Brain microvascular endothelial cell (primary cell): ENCODE measurements around the gene GRM8.
A peak's percentile ranks its signal among the peaks of the same experiment; 100 is the strongest.

Experiments used
- DNase-seq: peaks from one replicate; pipeline ENCODE4 v3.0.0-alpha.2; 2020
- H3K27ac ChIP-seq: fragments of 250-450 bp; sonication (Bioruptor Pico); 2 replicates; pipeline ENCODE4 v1.5.1; 2020; ENCODE audit warnings: mild to moderate bottlenecking, moderate library complexity
- H3K27me3 ChIP-seq: fragments of 250-450 bp; sonication (Bioruptor Pico); replicated peaks from 2 replicates; pipeline ENCODE4 v1.5.1; 2020; ENCODE audit warnings: mild to moderate bottlenecking
- H3K36me3 ChIP-seq: fragments of 250-450 bp; sonication (Bioruptor Pico); replicated peaks from 2 replicates; pipeline ENCODE4 v1.5.1; 2020; ENCODE audit warnings: mild to moderate bottlenecking
- H3K4me3 ChIP-seq: 2 replicates; pipeline ENCODE4 v1.5.1; 2011; ENCODE audit warnings: low read depth, mild to moderate bottlenecking, control low read depth, low read length, moderate library complexity
- CTCF ChIP-seq: IDR thresholded peaks from 2 replicates; pipeline ENCODE4 v1.5.1; 2011; ENCODE audit warnings: low read depth, mild to moderate bottlenecking, moderate library complexity, low read length, control low read depth, inconsistent platforms; ENCODE audit errors: missing control alignments
- in situ Hi-C: cut with HindIII; loops from 2 replicates; pipeline ENCODE4 v1.10.0; 2017; ENCODE audit warnings: low sequenced_read_pairs, low pct_ligation_motif_present

The GRM8 gene

GRCh38 chr7:126637538-126637937 is 615.2 kb downstream of the GRM8 start:
- DNase-seq: no peak
- in situ Hi-C loops: no loop called here
- no peak for TF ChIP-seq CTCF
- Histone ChIP-seq H3K4me3 (no peak overlapping the region), H3K27me3 (no peaks in the 10 kb centered on the region), H3K27ac (no peak overlapping the region), H3K36me3 (no peaks in the 10 kb centered on the region)

GRCh38 chr7:126635545-126635944 is 617.2 kb downstream of the GRM8 start:
- DNase-seq: no peak
- in situ Hi-C loops: no loop called here
- no peak for TF ChIP-seq CTCF
- no peak overlapping the region for H3K4me3 ChIP-seq
- no peaks in the 10 kb centered on the region for H3K36me3 ChIP-seq
- no peak overlapping the region for H3K27ac ChIP-seq
- H3K27me3 ChIP-seq: no peaks in the 10 kb centered on the region

- in situ Hi-C loops: no loop called here
- peak; percentile 66 for TF ChIP-seq CTCF
- H3K27ac ChIP-seq: no peak overlapping the region
- no peaks in the 10 kb centered on the region for H3K27me3 ChIP-seq
- no peak overlapping the region for H3K4me3 ChIP-seq
- H3K36me3 ChIP-seq: no peaks in the 10 kb centered on the region
- peak; percentile 7 for DNase-seq
These were observed 644.4 kb downstream of the GRM8 start for GRCh38 chr7:126608339-126608776.

GRCh38 chr7:126606331-126606730 is 646.4 kb downstream of the GRM8 start:
- no peak for TF ChIP-seq CTCF
- no peak for DNase-seq
- no peaks in the 10 kb centered on the region for H3K36me3 ChIP-seq
- in situ Hi-C loops: no loop called here
- no peak overlapping the region for H3K4me3 ChIP-seq
- H3K27me3 ChIP-seq: no peaks in the 10 kb centered on the region
- no peak overlapping the region for H3K27ac ChIP-seq

DNA sequence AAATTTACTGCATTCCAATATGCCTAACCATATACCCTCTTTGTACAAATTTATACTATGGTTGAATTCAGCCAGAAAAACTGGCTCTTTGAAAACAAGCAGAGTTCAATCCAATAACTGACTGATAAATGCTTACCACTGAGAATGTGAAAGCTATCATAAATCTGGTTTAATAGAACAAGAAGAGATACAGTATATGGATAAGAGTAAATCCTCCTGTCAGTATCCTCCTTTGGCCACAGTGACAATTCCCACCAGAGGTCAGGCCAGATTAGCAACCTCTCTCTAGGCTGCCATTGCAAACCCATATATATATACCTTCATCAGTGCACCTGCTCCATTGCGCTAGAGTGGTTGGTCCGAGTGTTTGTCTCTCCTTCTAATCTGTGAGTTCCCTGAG is 647.2 kb downstream of the GRM8 start:
- DNase-seq: no peak
- TF ChIP-seq CTCF: no peak

DNA sequence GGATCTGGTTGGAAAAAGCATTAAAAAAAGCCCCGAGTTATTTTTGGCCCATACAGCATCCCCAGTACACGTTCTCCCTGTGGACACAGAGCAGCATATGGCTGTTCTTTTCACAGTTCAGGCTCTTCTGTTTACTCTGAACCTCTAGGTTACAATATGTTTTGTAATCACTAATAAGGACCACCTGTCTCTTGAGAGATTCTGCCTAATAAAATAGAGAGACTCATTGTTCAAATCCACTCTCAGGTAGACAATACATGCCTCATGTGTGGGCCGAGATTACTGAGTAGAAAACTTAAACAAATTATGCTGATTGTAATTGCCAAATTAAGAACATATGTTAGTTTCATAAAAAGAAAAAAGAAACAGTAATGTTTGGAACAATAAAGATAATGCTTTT is 647.7 kb downstream of the GRM8 start:
- in situ Hi-C loops: no loop called here
- no peak for TF ChIP-seq CTCF
- no peak overlapping the region for H3K4me3 ChIP-seq
- no peaks in the 10 kb centered on the region for H3K36me3 ChIP-seq
- no peak for DNase-seq
- H3K27me3 ChIP-seq: no peaks in the 10 kb centered on the region
- H3K27ac ChIP-seq: no peak overlapping the region

More for the DNA sequence above, 647.2 kb downstream of the GRM8 start:
- Histone ChIP-seq H3K27ac (no peak overlapping the region), H3K27me3 (no peaks in the 10 kb centered on the region), H3K4me3 (no peak overlapping the region), H3K36me3 (no peaks in the 10 kb centered on the region)
- in situ Hi-C loops: no loop called here
